NCI-H1930 (cell line): ENCODE data around the gene FOXF1.

Source experiments
- DNase-seq, 2 experiments: peaks; one replicate each; lab custom pipeline; 2025; lab: John Stamatoyannopoulos, UW

Gene FOXF1

GRCh38 chr16:86510465-86511261 is at the start of gene FOXF1:
FOXF1 (plus strand) TSS chr16:86510527; CDS start chr16:86510570, 43 bp downstream.
- no peak for DNase-seq

DNA sequence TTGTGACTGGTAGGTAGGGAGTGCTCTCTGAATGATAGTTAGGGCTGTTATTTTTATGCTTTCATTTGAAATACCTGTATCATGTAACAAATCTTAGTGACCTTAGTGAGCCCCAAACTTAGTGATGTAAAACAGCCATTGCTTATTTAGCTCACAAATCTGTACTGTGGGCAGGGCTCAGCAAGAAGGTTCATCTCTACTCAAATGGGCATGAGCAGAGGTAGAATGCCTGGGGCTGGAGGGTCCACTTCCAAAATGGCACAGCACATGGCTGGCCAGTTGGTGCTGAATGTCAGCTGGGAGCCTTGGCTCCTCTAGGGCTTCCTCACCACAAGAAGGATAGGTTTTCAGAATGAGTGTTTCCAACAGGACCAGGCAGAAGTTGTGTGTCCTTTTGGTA is 49.3 kb upstream of the FOXF1 start:
- DNase-seq, result no peak

DNA sequence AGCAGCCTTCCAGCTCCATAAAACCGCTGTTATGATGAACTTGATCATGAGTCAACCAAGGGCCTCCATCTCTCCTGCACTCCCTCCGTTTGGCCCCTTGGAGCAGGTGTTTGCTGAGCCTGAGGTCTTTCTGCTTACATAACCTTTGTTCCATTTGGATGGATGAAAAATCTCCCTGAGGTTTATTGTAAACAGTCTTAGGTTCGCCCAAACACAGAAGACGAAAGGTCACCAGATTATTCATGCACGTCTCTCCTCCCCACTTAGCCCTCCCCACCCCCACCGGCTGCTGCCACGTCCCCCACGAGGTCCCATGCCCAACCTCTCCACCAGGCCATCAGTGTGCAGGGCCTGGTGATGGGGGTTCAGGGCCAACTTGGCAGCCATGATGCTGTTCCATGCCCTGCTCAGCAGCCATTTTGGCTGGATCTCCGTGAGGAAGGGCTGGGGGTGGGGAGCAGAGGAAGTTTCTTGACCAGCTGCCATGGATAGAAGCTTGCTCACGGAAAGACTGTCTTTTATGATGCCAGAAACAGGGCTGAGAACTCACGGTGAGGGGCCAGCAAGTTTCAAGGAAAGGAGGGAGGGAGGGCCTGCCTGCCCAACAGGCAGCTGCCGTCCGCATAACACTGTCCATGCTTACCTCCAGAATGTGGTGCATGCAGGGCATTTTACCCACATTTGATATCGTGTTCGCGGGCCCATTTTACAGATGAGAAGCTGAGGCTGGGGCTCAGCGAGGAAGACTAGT is 47.8 kb upstream of the FOXF1 start:
- DNase-seq, result no peak

GRCh38 chr16:86464044-86464443 is 46.3 kb upstream of the FOXF1 start:
- no peak for DNase-seq

DNA sequence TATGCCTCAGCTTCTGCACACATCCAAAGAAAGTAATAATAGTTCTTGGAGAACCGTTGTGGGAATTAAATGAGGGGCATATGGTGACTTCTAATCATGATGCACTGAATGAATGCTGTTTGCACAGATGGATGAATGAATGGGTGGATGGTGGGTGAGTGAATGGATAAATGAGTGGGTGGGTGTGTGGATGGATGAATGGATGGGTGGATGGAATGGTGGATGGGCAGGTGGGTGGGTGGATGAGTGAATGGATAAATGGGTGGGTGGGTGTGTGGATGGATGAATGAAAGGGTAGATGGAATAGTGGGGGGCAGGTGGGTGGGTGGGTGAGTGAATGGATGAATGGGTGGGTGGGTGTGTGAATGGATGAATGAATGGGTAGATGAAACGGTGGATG is 44.9 kb upstream of the FOXF1 start:
- DNase-seq, result no peak

GRCh38 chr16:86466696-86467406 is 43.5 kb upstream of the FOXF1 start:
- no peak for DNase-seq

DNA sequence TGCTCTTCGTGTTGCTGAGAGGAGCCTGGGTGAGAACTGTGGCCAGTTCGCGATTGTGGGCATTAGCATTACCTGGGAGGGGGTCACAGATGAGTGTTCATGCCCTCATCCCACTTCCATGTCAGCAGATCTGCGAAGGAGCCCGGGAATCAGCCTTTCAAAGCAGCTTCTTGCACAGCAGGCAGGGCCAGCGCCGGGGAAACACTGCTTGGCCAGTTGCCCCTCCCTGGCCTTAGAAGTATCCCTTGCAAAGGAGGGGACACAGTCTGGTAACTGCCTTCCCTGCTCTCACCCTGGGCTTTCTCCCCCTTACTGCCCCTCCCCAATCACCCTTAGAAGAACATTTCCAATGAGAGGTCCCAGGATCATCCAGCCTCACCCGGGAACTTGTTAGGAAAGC is 42.8 kb upstream of the FOXF1 start:
- DNase-seq, result no peak

- DNase-seq, result no peak
Measured at GRCh38 chr16:86470964-86471363, 39.4 kb upstream of the FOXF1 start.

DNA sequence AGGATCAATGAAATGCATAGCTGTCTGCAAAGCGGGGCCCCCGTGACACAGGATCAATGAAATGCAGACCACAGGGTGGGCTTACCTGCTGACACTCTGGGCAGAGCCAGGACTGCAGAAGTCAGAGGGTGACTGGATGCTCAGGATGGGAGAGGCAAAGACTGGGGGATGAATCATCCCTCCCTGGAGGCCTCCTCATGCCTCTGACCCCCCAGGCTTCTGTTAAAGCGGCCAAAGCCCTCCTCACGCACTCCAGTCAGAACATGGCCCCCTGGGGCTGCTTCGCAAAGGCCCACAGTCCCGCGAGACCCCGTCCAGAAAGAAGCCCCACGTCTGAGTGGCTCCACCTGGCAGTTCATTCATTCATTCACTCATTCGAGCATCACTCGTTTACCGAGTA is 38.4 kb upstream of the FOXF1 start:
- no peak for DNase-seq

DNA sequence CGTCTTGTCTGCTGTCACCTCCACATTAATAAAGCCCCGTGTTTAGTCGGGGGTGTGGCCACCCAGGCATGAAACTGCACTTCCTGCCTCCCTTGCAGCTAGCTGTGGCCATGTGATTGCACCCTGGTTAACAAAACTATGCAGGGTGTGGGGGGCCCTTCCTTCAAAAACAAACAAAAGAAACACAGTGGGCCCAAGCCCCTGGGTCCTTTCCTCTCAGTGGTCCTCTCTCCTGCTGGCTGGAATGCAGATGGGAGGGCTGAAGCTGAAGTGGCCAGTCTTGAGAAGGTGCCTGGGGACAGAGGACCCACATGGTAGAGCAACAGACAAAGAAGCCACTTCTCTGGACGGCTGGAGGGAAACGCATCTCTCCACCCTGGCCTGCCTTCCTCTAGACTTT is 38.0 kb upstream of the FOXF1 start:
- DNase-seq, result no peak

- no peak for DNase-seq
Measured at GRCh38 chr16:86476956-86477534, 33.3 kb upstream of the FOXF1 start.

DNA sequence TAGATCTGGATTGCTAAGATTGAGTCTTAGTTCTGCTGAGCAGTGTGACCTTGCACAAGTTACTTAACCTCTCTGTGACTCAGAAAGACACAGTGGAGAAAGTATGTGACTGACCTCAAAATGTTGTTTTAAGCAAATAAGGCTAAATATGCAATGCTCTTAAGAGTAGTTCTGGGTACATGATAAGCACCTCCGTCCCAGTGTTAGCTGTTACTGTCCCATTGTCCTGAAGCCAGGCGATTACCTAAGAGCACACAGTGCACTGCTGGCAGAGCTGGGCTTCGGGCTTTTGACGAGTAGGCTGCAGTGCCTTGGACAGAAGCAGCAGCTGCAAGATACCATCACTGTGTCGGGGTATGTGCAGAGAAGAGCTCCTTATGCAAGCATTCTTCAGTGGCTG is 32.7 kb upstream of the FOXF1 start:
- no peak for DNase-seq

GRCh38 chr16:86478779-86479178 is 31.5 kb upstream of the FOXF1 start:
- no peak for DNase-seq

DNA sequence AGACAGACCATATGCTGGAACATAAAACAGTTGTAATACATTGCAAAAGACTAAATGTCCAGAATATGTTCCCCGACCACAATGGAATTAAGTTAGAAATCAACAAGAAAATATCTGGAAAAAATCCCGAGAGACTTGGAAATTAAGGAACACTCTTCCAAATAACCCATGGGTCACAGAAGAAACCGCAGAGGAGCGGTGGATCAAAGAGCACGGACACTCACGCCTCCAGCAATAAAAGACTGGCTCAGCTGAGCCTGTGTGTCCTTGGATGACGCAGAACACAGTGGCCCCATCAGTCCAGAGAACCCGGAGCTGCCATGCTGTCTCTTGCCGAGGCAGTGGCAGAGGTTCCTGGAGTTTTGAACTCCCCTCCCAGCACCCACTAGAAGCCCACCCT is 30.9 kb upstream of the FOXF1 start:
- no peak for DNase-seq

- no peak for DNase-seq
Measured at GRCh38 chr16:86480444-86480843, 29.9 kb upstream of the FOXF1 start.

DNA sequence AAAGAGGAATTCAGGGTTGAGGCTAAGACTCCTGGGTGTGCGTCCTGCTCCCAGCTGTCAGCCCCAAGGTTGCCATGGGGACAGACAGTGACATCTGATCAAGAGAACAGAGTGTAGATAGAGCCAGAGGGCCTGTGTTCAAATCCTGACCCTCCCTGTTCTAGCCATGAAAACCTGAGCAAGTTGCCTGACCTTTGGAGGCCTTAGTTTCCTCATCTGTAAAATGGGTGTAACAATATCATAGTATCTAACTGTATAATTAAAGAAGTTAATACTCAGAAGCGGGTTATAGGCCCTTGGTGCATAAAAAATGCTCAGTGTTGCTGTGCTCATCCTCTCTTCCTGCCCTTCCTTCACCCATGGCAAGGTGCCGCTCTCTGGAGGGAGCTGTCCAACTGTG is 28.7 kb upstream of the FOXF1 start:
- DNase-seq, result no peak

DNA sequence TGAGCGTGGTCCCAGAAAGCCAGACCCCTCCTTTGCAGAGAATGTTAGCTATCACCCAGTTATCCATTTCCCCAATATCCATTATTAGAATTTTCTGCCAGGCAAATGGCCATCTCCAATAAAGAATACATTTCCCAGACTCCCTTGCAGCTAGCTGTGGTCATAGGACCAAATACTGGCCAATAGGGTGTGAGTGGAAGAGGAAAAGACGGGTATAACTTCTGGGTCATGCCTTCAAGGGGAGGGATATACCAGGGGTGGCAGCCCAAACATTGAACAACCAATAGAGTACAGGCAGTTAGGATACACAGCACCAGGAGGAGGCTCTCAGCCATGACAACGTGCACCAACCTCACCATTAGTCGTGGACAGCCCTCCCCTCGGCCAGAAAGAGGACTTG is 26.1 kb upstream of the FOXF1 start:
- no peak for DNase-seq

DNA sequence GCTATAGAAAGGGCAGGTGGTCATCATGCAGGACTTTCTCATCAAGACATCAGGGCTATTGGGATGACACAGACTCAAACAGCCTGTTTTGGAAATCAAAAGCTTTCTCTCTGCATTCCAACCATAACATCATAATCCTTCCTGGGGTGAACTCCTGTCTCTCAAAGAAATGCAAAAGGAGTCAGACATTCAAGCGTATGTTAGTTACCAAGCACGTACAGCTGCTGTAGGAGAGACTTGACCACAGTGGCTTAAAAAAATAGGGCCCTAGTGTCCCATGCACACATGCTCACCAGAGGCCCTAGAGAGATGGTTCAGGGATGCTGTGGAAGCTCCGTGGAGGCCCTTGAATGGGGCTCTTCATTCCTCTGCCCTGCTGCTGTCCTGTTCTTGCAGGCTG is 24.6 kb upstream of the FOXF1 start:
- DNase-seq, result no peak

GRCh38 chr16:86490859-86491639 is 19.3 kb upstream of the FOXF1 start:
- no peak for DNase-seq

GRCh38 chr16:86491640-86492023 is 18.7 kb upstream of the FOXF1 start:
- no peak for DNase-seq

- no peak for DNase-seq
Measured at GRCh38 chr16:86492267-86492960, 17.9 kb upstream of the FOXF1 start.
